MCF 10A (cell line): ENCODE results near the gene GPR152. TPM values are rescaled to one million over a fixed set of nuclear protein-coding genes. Genes with fewer than 3 reads are reported as not detected.

ENCODE experiments used
- BruUV-seq: library from RNA; stranded (reverse); fragments of 400-500 nt; replicated peaks from 2 replicates; lab custom pipeline; 2021; lab: Mats Ljungman, UMichigan
- CTCF ChIA-PET: fragments of 300-600 bp; sonication (Branson Sonifier 250); formaldehyde crosslinking; extraction: SDS; loops from one replicate; lab custom pipeline; 2021; ENCODE audit warnings: antibody characterized with exemption, inconsistent platforms; lab: Yijun Ruan, JAX
- POLR2A ChIA-PET: fragments of 300-600, 350-650 bp; sonication (Branson Sonifier 250); formaldehyde crosslinking; extraction: SDS; loops from one replicate; lab custom pipeline; 2020; ENCODE audit warnings: antibody characterized with exemption, inconsistent platforms; lab: Yijun Ruan, JAX
- DNase-seq: peaks from one replicate; pipeline ENCODE4 v3.0.0-alpha.2; 2018; ENCODE audit not compliant: unreplicated experiment
- H3K27ac Mint-ChIP-seq: one replicate; pipeline ENCODE4 v1.8.0; 2022; ENCODE audit warnings: mild to moderate bottlenecking, low read depth, mixed read lengths; ENCODE audit not compliant: unreplicated experiment
- H3K27me3 Mint-ChIP-seq: one replicate; pipeline ENCODE4 v1.8.0; 2022; ENCODE audit warnings: mixed read lengths; ENCODE audit not compliant: insufficient read depth, unreplicated experiment
- H3K36me3 Mint-ChIP-seq: one replicate; pipeline ENCODE4 v1.8.0; 2022; ENCODE audit warnings: mild to moderate bottlenecking, moderate library complexity, mixed read lengths; ENCODE audit not compliant: insufficient read depth, unreplicated experiment
- H3K4me1 Mint-ChIP-seq: one replicate; pipeline ENCODE4 v1.8.0; 2022; ENCODE audit warnings: mixed read lengths; ENCODE audit not compliant: insufficient read depth, unreplicated experiment
- H3K4me3 Mint-ChIP-seq: one replicate; pipeline ENCODE4 v1.8.0; 2022; ENCODE audit warnings: mild to moderate bottlenecking, moderate library complexity, mixed read lengths; ENCODE audit not compliant: unreplicated experiment
- H3K9me3 Mint-ChIP-seq: one replicate; pipeline ENCODE4 v1.8.0; 2022; ENCODE audit warnings: mixed read lengths; ENCODE audit not compliant: unreplicated experiment
- intact Hi-C: fragments of 100-400 bp; cut with micrococcal nuclease; formaldehyde crosslinking; loops from 2 replicates; pipeline ENCODE4 v1.14.1; 2022
- total RNA-seq: library from RNA; stranded (reverse); gene quantifications from 2 replicates; pipeline ENCODE4 v1.2.3, GENCODE V29; 2022
- TF ChIP-seq, protein P1 (sequence below): fragments of 200-600 bp; IDR thresholded peaks from one replicate; pipeline ENCODE4 v1.8.0; 2022; ENCODE audit warnings: antibody characterized with exemption, mild to moderate bottlenecking; ENCODE audit not compliant: unreplicated experiment

Gene GPR152
- total RNA-seq, 1 experiment from 2014 or later: not detected

- Mint-ChIP-seq H3K27ac (no peak overlapping the region), H3K4me1 (peaks cover 1% of the 10 kb centered on the region), H3K4me3 (no peak overlapping the region), H3K27me3 (no peaks in the 10 kb centered on the region), H3K9me3 (no peaks in the 10 kb centered on the region), H3K36me3 (peaks cover 9% of the 10 kb centered on the region)
- no peak for DNase-seq
- TF ChIP-seq, protein P1, sequence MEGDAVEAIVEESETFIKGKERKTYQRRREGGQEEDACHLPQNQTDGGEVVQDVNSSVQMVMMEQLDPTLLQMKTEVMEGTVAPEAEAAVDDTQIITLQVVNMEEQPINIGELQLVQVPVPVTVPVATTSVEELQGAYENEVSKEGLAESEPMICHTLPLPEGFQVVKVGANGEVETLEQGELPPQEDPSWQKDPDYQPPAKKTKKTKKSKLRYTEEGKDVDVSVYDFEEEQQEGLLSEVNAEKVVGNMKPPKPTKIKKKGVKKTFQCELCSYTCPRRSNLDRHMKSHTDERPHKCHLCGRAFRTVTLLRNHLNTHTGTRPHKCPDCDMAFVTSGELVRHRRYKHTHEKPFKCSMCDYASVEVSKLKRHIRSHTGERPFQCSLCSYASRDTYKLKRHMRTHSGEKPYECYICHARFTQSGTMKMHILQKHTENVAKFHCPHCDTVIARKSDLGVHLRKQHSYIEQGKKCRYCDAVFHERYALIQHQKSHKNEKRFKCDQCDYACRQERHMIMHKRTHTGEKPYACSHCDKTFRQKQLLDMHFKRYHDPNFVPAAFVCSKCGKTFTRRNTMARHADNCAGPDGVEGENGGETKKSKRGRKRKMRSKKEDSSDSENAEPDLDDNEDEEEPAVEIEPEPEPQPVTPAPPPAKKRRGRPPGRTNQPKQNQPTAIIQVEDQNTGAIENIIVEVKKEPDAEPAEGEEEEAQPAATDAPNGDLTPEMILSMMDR: no peak
- intact Hi-C loops: no loop called here
- BruUV-seq: no TSS peak
- ChIA-PET POLR2A (no interaction called here), CTCF (interaction anchor here (0.7 kb wide), 1 partner anchor 72 kb away, joined by 3 read pairs; no protein-coding TSS in a partner anchor)
Measured at GRCh38 chr11:67472882-67473281, 20.4 kb upstream of the GPR152 start.

DNA sequence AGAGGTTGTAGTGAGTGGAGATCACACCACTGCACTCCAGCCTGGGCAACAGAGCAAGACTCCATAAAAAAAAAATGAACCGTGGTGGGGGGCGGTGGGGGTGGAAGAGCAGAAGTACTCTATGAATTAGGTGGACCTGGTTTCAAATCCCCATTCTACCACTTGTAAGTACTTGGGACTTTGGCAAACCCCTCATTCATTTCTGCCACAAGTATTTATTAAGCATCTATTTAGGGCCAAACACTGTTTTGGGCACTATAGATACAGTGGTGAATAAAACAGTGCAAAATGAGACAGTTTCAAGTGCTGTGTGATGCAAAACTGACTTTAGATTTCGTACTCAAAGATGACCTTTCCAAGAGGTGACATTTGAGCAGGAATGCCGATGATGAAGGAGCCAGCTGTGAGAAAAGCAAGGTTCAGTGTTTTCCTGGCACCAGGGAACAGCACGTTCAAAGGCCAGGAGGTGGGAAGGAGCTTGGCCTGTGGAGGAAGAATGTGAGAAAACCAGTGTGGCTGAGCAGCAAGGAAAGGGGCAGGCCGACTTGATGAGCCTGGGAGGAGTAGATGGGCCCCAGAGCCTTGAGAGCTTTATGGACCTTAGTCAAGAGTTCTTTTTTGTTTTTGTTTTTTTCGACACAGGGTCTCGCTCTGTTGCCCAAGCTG is 17.9 kb upstream of the GPR152 start:
- Mint-ChIP-seq H3K27me3 (no peaks in the 10 kb centered on the region), H3K4me1 (peaks cover 8% of the 10 kb centered on the region), H3K4me3 (peak overlapping the region; percentile 95), H3K27ac (no peak overlapping the region), H3K9me3 (no peaks in the 10 kb centered on the region), H3K36me3 (peaks cover 10% of the 10 kb centered on the region)
- CTCF ChIA-PET: interaction anchor here (0.6 to 1.2 kb wide), 4 partner anchors 30 to 114 kb away, joined by 3 to 8 read pairs (median 4); partner anchors contain the start of genes PITPNM1 and PPP1CA
- BruUV-seq: no TSS peak
- TF ChIP-seq, protein P1: no peak
- POLR2A ChIA-PET: interaction anchor here (0.7 to 1.9 kb wide), 3 partner anchors 13 to 35 kb away, joined by 3 to 9 read pairs (median 3); partner anchors contain the start of genes AIP and PITPNM1
- intact Hi-C loops: no loop called here
- no peak for DNase-seq

GRCh38 chr11:67469508-67469811 is 16.9 kb upstream of the GPR152 start:
- H3K36me3 Mint-ChIP-seq: peaks cover 10% of the 10 kb centered on the region
- H3K9me3 Mint-ChIP-seq: no peaks in the 10 kb centered on the region
- no peak overlapping the region for H3K27ac Mint-ChIP-seq
- TF ChIP-seq, protein P1: no peak
- ChIA-PET POLR2A (interaction anchor here (0.6 to 3.2 kb wide), 12 partner anchors 12 to 338 kb away, joined by 3 to 48 read pairs (median 4); partner anchors contain the start of genes AIP, CORO1B, GSTP1 and PITPNM1), CTCF (interaction anchor here (0.6 to 1.2 kb wide), 8 partner anchors 16 to 239 kb away, joined by 3 to 8 read pairs (median 3); partner anchors contain the start of genes PITPNM1 and PPP1CA)
- peaks cover 13% of the 10 kb centered on the region for H3K4me1 Mint-ChIP-seq
- DNase-seq: no peak
- no peaks in the 10 kb centered on the region for H3K27me3 Mint-ChIP-seq
- intact Hi-C loops: loop anchor here (1.0 kb wide), 2 partner anchors 37 to 68 kb away; partner anchors contain the start of gene PPP1CA
- peak overlapping the region; percentile 95 for H3K4me3 Mint-ChIP-seq
- BruUV-seq: no TSS peak
